ENCODE data around the gene PKN1.

GRCh38 chr19:14402332-14403144 lies 30.6 kb upstream of the PKN1 start:
- TF ChIP-seq TAF1 (IDR thresholded peaks at IDR 0.05; ENCODE audit: low read depth, low read length): no peak
- no peak for TF ChIP-seq POLR2A (IDR thresholded peaks at IDR 0.05; ENCODE audit: low read depth, low read length)
- TF ChIP-seq POLR2AphosphoS5 (IDR thresholded peaks at IDR 0.05; ENCODE audit: low read depth, low read length): 0 out of 2 replicates have a peak, but pooled peaks have one; percentile 27
